HepG2 (cell line): Measurements from ENCODE around the gene FAM83F. TPM values are rescaled to one million over a fixed set of nuclear protein-coding genes. Genes with fewer than 3 reads are reported as not detected.

Experiments
- ATM ChIP-seq: fragments of 450-650 bp; IDR thresholded peaks from 2 replicates; pipeline ENCODE4 v1.7.1; 2017; ENCODE audit warnings: mild to moderate bottlenecking, borderline replicate concordance
- CREB3 ChIP-seq: sonication (generic); formaldehyde crosslinking; IDR thresholded peaks from 2 replicates; pipeline ENCODE4 v1.5.0; 2020; ENCODE audit warnings: missing genetic modification reagents
- DBP ChIP-seq: sonication (generic); formaldehyde crosslinking; IDR thresholded peaks from 2 replicates; pipeline ENCODE4 v1.4.0; 2020; ENCODE audit warnings: missing genetic modification reagents; ENCODE audit errors: not compliant biosample characterization
- ETV6 ChIP-seq: sonication (generic); formaldehyde crosslinking; conservative IDR thresholded peaks from 2 replicates; pipeline ENCODE4 v1.4.0; 2020; ENCODE audit warnings: missing genetic modification reagents
- GLMP ChIP-seq: sonication (generic); formaldehyde crosslinking; IDR thresholded peaks from 2 replicates; pipeline ENCODE4 v1.9.0; 2021; ENCODE audit warnings: missing genetic modification reagents, mild to moderate bottlenecking, borderline replicate concordance
- HNRNPLL ChIP-seq: fragments of 200-400 bp; formaldehyde crosslinking; IDR thresholded peaks from 2 replicates; pipeline ENCODE4 v1.6.1; 2017; ENCODE audit warnings: mild to moderate bottlenecking, low read depth, low read length; ENCODE audit not compliant: poor library complexity, severe bottlenecking
- HOXA9 ChIP-seq: sonication (generic); formaldehyde crosslinking; IDR thresholded peaks from 2 replicates; pipeline ENCODE4 v1.8.1; 2022; ENCODE audit warnings: missing genetic modification reagents, mild to moderate bottlenecking, moderate library complexity, borderline replicate concordance
- MAF1 ChIP-seq: sonication (generic); formaldehyde crosslinking; IDR thresholded peaks from 2 replicates; pipeline ENCODE4 v1.5.0; 2020; ENCODE audit warnings: missing genetic modification reagents, borderline replicate concordance
- MTF2 ChIP-seq: sonication (generic); formaldehyde crosslinking; IDR thresholded peaks from 2 replicates; pipeline ENCODE4 v1.5.0; 2020; ENCODE audit warnings: missing genetic modification reagents, borderline replicate concordance
- NCOA5 ChIP-seq: sonication (generic); formaldehyde crosslinking; IDR thresholded peaks from 2 replicates; pipeline ENCODE4 v1.4.0; 2020; ENCODE audit warnings: missing genetic modification reagents
- PHF5A ChIP-seq: IDR thresholded peaks from one replicate; pipeline ENCODE4 v1.6.1; 2018; ENCODE audit warnings: low read depth, missing genetic modification reagents; ENCODE audit not compliant: unreplicated experiment
- SPEN ChIP-seq: sonication (generic); formaldehyde crosslinking; IDR thresholded peaks from 2 replicates; pipeline ENCODE4 v1.5.1; 2020; ENCODE audit warnings: low read depth, mild to moderate bottlenecking, missing genetic modification reagents
- TAF1 ChIP-seq: sonication (generic); formaldehyde crosslinking; IDR thresholded peaks from 2 replicates; pipeline ENCODE4 v1.4.0; 2020; ENCODE audit warnings: missing genetic modification reagents
- ZBTB1 ChIP-seq: sonication (generic); formaldehyde crosslinking; IDR thresholded peaks from 2 replicates; pipeline ENCODE4 v1.4.0; 2020; ENCODE audit warnings: missing genetic modification reagents, borderline replicate concordance
- ZFP1 ChIP-seq: IDR thresholded peaks from 2 replicates; pipeline ENCODE4 v1.6.1; 2016
- ZNF138 ChIP-seq: sonication (generic); formaldehyde crosslinking; IDR thresholded peaks from 2 replicates; pipeline ENCODE4 v1.5.0; 2020; ENCODE audit warnings: mild to moderate bottlenecking, low read depth, missing genetic modification reagents
- ZNF225 ChIP-seq: sonication (generic); formaldehyde crosslinking; IDR thresholded peaks from 2 replicates; pipeline ENCODE4 v1.4.0; 2020; ENCODE audit warnings: mild to moderate bottlenecking, missing genetic modification reagents
- ZNF274 ChIP-seq: sonication (generic); formaldehyde crosslinking; IDR thresholded peaks from 2 replicates; pipeline ENCODE4 v1.5.1; 2020; ENCODE audit warnings: mild to moderate bottlenecking, missing genetic modification reagents
- ZNF460 ChIP-seq: sonication (generic); formaldehyde crosslinking; IDR thresholded peaks from 2 replicates; pipeline ENCODE4 v1.5.1; 2020; ENCODE audit warnings: missing genetic modification reagents, mild to moderate bottlenecking, borderline replicate concordance
- ZNF484 ChIP-seq: sonication (generic); formaldehyde crosslinking; IDR thresholded peaks from 2 replicates; pipeline ENCODE4 v1.5.1; 2020; ENCODE audit warnings: mild to moderate bottlenecking, low read depth, missing genetic modification reagents, borderline replicate concordance
- ZNF570 ChIP-seq: sonication (generic); formaldehyde crosslinking; IDR thresholded peaks from 2 replicates; pipeline ENCODE4 v1.4.0; 2020; ENCODE audit warnings: mild to moderate bottlenecking, missing genetic modification reagents, borderline replicate concordance
- ZNF615 ChIP-seq: sonication (generic); formaldehyde crosslinking; IDR thresholded peaks from 2 replicates; pipeline ENCODE4 v1.5.0; 2020; ENCODE audit warnings: mild to moderate bottlenecking, missing genetic modification reagents, borderline replicate concordance
- ZNF616 ChIP-seq: sonication (generic); formaldehyde crosslinking; IDR thresholded peaks from 2 replicates; pipeline ENCODE4 v1.5.0; 2020; ENCODE audit warnings: low read depth, mild to moderate bottlenecking, missing genetic modification reagents
- ZNF746 ChIP-seq: sonication (generic); formaldehyde crosslinking; IDR thresholded peaks from 2 replicates; pipeline ENCODE4 v1.8.0; 2022; ENCODE audit warnings: mild to moderate bottlenecking, missing genetic modification reagents
- ZNF780A ChIP-seq: sonication (generic); formaldehyde crosslinking; IDR thresholded peaks from 2 replicates; pipeline ENCODE4 v1.8.0; 2022; ENCODE audit warnings: mild to moderate bottlenecking, missing genetic modification reagents, moderate library complexity
- ZNF800 ChIP-seq: sonication (generic); formaldehyde crosslinking; IDR thresholded peaks from 2 replicates; pipeline ENCODE4 v1.4.0; 2020; ENCODE audit warnings: missing genetic modification reagents
- polyA plus RNA-seq, 8 experiments: library from polyadenylated mRNA; depleted of rRNA in 3 of 8; stranded (reverse) in 7 of 8; unstranded in 1 of 8; fragments of >200 nt; fragmentation: Illumina TruSeq in 4 of 8; extraction: Trizol in 4 of 8; gene quantifications; 2 replicates each; pipeline versions ENCODE4 v1.2.1 to v1.2.3, GENCODE V29; 2011 to 2016; ENCODE audit warnings: low read depth in 4 of 8, missing spikeins in 1 of 8, mixed read lengths in 1 of 8; ENCODE audit not compliant: insufficient read depth in 1 of 8
- total RNA-seq, 5 experiments: library from RNA; depleted of rRNA; stranded (reverse); fragments of >200 nt; fragmentation: Illumina TruSeq; extraction: Trizol; gene quantifications; 2 replicates each; pipeline ENCODE4 v1.2.3, GENCODE V29; 2016; ENCODE audit warnings: low read depth in 1 of 5

Gene FAM83F
- total and polyA plus RNA-seq, 2 of the 13 experiments (the other 11 are each of a cell fraction or from before 2014, with no cell fraction given): not detected

GRCh38 chr22:40044102-40044869, 49.5 kb downstream of the FAM83F start (continued):
- no peak for TF ChIP-seq NCOA5
- TF ChIP-seq ZNF800 (CRISPR knock-in tag): no peak
- no peak for TF ChIP-seq ZNF460 (CRISPR knock-in tag)
- no peak for TF ChIP-seq HNRNPLL
- TF ChIP-seq SPEN (CRISPR knock-in tag): no peak
- no peak for TF ChIP-seq ZFP1 (CRISPR knock-in tag)
- TF ChIP-seq PHF5A (CRISPR knock-in tag): no peak
- TF ChIP-seq DBP: no peak
- TF ChIP-seq ZNF746 (CRISPR knock-in tag): no peak
- no peak for TF ChIP-seq HOXA9 (CRISPR knock-in tag)
- no peak for TF ChIP-seq ZNF274 (CRISPR knock-in tag)
- TF ChIP-seq CREB3 (CRISPR knock-in tag): no peak
- TF ChIP-seq ZNF616 (CRISPR knock-in tag): no peak
- no peak for TF ChIP-seq ATM
- TF ChIP-seq ZNF780A (CRISPR knock-in tag): no peak
- TF ChIP-seq ZNF225 (CRISPR knock-in tag): no peak
- no peak for TF ChIP-seq ZNF138
- no peak for TF ChIP-seq MAF1 (CRISPR knock-in tag)
- no peak for TF ChIP-seq ZNF570 (CRISPR knock-in tag)
- no peak for TF ChIP-seq ZNF615 (CRISPR knock-in tag)
- no peak for TF ChIP-seq ETV6
- no peak for TF ChIP-seq MTF2 (CRISPR knock-in tag)
- TF ChIP-seq TAF1: peak; percentile 81
- TF ChIP-seq ZNF484 (CRISPR knock-in tag): no peak
- no peak for TF ChIP-seq GLMP (CRISPR knock-in tag)
- TF ChIP-seq ZBTB1: no peak
